HG02852 (cell line): ENCODE data around the gene SBK3.
"Not testable (repeated sequence)": the region's sequence is repeated elsewhere in the genome, so short reads cannot be mapped to it uniquely, and the experiment has no call there.

ENCODE experiments used
- ATAC-seq: cut with Tn5 transposase; IDR thresholded peaks from one replicate; pipeline ENCODE4 v1.9.1; 2021; ENCODE audit warnings: mild to moderate bottlenecking, moderate library complexity; ENCODE audit not compliant: unreplicated experiment

SBK3 gene

GRCh38 chr19:55541091-55541490 lies 4.3 kb downstream of the SBK3 start:
- no peak for ATAC-seq

DNA sequence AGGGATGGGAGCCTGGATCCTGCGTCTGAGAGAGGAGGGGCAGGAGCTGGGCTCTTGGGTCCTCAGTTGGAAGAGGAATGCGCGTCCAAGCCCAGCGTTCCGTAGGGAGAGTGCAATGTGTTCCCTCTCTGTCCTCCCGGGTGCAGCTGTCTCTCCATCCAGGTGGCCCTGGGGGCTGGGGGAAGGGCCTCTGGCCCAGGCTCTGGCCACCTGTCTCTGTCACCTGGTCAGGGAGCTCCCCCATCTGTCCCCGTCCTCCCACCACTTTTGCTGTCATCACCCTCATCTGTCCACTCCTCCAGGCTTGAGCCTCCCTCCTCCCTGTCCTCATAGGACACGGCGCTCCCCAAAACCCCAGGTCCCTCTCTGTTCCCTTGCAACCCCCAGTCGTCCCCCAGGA lies 4.7 kb downstream of the SBK3 start:
- no peak for ATAC-seq

GRCh38 chr19:55539090-55539984 lies 6.0 kb downstream of the SBK3 start:
- ATAC-seq = no peak

DNA sequence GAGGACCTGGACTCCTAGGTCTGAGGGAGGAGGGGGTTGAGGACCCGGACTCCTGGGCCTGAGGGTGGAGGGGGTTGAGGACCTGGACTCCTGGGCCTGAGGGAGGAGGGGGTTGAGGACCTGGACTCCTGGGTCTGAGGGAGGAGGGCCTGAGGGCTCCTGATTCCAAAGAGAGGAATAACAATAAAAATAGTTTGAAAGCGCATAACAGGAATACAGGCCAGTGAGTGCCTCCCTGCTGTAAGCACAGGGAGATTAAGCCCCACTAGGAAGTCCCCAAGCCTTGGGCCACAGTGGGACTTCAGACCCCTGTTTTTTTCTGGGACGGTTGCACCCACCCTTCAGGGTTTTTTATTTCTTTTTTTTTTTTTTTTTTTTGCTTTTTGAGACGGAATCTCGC lies 7.2 kb downstream of the SBK3 start:
- ATAC-seq = no peak

DNA sequence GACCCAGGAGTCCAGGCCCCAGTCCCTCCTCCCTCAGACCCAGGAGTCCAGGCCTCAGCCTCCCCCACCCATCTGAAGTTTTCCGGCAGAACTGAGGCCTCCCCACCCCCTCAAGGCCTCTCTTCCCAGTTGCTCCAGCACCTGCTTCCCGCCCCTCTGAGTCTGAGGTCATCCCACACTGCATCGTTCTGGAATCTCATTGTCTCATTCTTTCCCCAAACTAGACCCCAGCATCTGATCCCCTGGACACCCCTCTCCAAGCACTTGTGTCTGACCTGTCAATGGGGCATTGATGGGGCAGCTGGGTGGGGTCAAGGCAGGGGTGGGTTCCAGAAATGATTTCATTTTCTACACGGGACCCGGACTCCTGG lies 7.6 kb downstream of the SBK3 start:
- ATAC-seq = no peak

GRCh38 chr19:55536951-55537740 lies 8.2 kb downstream of the SBK3 start, which contains the start of gene SBK2:
Gene SBK2, minus strand, starts transcription at chr19:55537133. Its CDS starts 839 bp downstream, at chr19:55536294.
- ATAC-seq = no peak

GRCh38 chr19:55536366-55536765 lies 9.0 kb downstream of the SBK3 start:
- no peak for ATAC-seq

- no peak for ATAC-seq
Measured at GRCh38 chr19:55535965-55536350, 9.4 kb downstream of the SBK3 start.

DNA sequence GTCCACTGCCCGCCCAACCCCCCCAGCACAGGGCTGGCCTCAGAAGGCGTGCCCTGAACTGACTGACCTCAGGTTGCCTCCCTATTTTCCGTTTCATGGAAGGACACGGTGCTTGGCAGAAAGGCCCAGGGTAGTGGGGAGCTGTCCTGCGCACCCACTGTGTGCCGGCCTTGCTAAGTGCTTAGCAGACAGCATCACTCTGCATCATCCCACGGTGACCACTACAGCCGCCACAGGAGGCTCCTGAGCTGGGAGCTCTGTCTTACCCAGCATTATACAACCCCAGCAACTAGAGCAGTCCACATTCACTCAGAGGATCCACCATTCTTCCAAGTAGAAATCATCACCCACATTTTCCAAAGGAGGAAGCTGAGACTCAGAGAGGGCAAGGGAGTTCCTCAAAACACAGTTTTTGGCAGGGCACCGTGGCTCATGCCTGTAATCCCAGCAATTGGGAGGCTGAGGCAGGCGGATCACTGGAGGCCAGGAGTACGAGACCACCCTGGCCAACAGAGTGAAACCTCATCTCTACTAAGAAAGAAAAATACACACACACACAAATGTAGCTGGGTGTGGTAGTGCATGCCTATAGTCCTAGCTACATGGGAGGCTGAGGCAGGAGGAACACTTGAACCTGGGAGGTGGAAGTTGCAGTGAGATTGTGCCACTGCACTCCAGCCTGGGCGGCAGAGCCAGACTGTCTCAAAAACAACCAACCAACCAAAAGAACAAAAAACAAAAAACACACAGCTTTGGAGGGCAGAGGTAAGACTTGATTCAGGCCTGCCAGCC lies 10.0 kb downstream of the SBK3 start:
- ATAC-seq = no peak

DNA sequence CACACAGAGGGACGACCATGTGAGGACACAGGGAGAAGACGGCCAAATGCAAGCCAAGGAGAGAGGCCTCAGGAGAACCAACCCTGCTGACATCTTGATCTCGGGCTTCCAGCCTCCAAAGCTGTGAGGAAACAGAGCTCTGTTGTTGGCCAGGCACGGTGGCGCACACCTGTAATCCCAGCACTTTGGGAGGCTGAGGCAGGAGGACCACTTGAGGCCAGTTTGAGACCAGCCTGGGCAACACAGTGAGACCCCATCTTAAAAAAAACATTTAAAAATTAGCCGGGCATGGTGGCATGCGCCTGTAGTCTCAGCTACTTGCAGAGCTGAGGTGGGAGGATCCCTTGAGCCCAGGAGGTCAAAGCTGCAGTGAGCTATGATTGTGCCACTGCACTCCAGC lies 11.1 kb downstream of the SBK3 start:
- not testable (repeated sequence) for ATAC-seq

GRCh38 chr19:55530996-55531395 lies 14.3 kb downstream of the SBK3 start:
- ATAC-seq = no peak

DNA sequence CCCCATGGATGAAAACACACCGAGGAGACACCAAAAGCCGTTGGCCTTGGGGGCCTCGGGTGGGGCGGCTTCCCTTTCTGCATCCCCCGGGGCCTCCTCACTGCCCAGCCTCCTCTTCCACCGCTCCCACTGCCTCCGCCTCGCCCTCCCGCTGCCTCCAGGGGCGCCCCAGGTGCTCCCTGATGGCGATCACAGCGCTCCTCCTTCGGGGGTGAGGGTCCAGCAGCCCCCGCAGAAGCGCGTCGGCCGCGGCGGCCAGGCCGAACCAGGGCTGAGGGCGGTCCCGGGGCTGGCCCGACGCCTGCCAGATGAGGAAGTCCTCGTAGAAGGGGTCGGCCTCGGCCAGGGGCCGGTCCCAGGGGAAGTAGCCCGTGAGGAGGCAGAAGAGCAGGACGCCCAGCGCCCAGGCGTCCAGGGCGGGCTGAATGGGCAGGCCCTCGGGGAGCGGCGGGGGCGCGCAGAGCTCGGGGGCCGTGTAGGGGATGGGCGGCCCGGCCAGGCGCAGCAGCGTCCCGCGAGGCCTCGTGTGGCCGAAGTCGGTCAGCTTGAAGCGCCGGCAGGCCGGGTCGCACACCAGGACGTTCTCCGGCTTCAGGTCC lies 15.6 kb downstream of the SBK3 start:
- no peak for ATAC-seq

- ATAC-seq = no peak
Measured at GRCh38 chr19:55528030-55528803, 17.1 kb downstream of the SBK3 start.

DNA sequence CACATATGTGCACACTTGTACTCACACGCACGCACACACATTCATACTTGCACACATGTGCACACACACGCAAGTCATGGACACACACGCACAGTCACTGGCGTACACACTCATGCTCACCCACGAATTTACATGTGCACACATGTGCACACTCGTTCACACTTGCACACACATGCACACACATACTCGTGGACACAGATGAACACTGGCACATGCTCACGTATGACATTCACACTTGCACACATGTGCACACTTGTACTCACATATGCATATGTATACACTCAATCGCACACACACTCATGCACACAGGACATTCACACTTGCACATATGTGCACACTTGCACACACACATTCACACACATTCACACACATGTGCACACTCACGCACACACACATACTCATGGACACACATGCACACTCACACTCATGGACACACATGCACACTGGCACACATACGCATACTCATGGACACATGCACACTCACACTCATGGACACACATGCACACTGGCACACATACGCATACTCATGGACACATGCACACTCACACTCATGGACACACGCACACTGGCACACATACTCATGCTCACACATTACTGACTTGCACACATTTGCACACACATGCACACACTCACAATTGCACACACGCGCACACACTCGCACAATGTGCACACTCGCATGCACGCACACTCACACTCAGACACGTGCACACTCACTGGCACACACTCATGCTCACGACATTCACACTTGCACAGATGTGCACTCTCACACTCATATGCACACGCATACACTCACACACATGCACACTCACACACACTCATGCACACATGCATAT lies 17.9 kb downstream of the SBK3 start:
- no peak for ATAC-seq

- no peak for ATAC-seq
Measured at GRCh38 chr19:55526216-55527196, 18.8 kb downstream of the SBK3 start.

- no peak for ATAC-seq
Measured at GRCh38 chr19:55525289-55526101, 19.8 kb downstream of the SBK3 start.

DNA sequence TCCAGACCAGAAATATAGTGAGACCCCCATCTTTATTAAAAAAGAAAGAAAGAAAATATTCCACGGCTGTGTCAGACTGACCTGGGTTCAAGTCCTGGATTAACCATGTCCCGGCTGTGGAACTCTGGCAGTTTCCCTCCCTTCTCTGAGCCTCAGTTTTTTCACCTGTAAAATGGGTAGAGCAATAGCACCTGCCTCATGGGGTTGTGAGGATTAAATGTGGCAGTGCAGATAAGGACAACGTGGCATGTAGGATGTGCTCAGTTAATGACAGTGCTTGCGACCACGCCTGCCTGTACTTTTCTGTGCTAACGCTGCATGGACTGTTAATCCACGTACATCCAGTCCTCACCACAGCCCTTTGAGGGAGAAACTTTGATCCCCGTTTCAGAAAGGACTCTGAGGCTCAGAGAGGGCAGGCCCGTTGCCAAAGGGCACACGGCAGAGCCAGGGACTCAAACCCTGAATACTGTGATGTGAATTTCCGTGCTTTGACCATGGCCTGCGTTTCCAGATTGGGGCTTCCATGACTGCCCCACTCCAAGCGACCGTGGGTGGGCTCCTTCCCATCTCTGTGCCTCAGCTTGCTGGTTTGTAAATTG lies 24.6 kb downstream of the SBK3 start:
- ATAC-seq = no peak
